ENCODE results near the gene PASD1.

Gene PASD1

GRCh38 chrX:151702026-151702714 is 138.7 kb downstream of the PASD1 start:
- no peak for DNase-seq

- DNase-seq = no peak
Measured at GRCh38 chrX:151702741-151703340, 139.4 kb downstream of the PASD1 start.

GRCh38 chrX:151703487-151703886 is 140.0 kb downstream of the PASD1 start:
- DNase-seq = no peak

GRCh38 chrX:151704041-151704663 is 140.7 kb downstream of the PASD1 start:
- DNase-seq = no peak

- no peak for DNase-seq
Measured at GRCh38 chrX:151708821-151709220, 145.3 kb downstream of the PASD1 start.

- DNase-seq = no peak
Measured at GRCh38 chrX:151710457-151710856, 147.0 kb downstream of the PASD1 start.

GRCh38 chrX:151711154-151711553 is 147.7 kb downstream of the PASD1 start:
- no peak for DNase-seq

GRCh38 chrX:151711787-151712186 is 148.3 kb downstream of the PASD1 start:
- no peak for DNase-seq

- DNase-seq = no peak
Measured at GRCh38 chrX:151712253-151712652, 148.8 kb downstream of the PASD1 start.

GRCh38 chrX:151713849-151714248 is 150.4 kb downstream of the PASD1 start:
- DNase-seq = no peak

- DNase-seq = no peak
Measured at GRCh38 chrX:151714362-151714761, 150.9 kb downstream of the PASD1 start.

GRCh38 chrX:151715752-151716151 is 152.3 kb downstream of the PASD1 start, which contains the start of gene FATE1:
Gene FATE1, plus strand, starts transcription at chrX:151716035. Its CDS starts 85 bp downstream, at chrX:151716120.
- no peak for DNase-seq

- DNase-seq = no peak
Measured at GRCh38 chrX:151722241-151722846, 158.9 kb downstream of the PASD1 start.

- no peak for DNase-seq
Measured at GRCh38 chrX:151723156-151723760, 159.8 kb downstream of the PASD1 start.

GRCh38 chrX:151724563-151725337 is 161.3 kb downstream of the PASD1 start:
- DNase-seq = no peak

GRCh38 chrX:151725338-151725614 is 161.8 kb downstream of the PASD1 start:
- DNase-seq = no peak

Measured in stimulated activated CD4-positive, alpha-beta T cell treated with anti-CD3 and anti-CD28 coated beads, Interleukin-12 subunit alpha, Interleukin-12 subunit beta, amount 100 ng/mL, for 4 hours (primary cell).